HepG2 (cell line): Measurements from ENCODE around the gene LRRC51. TPM values are rescaled to one million over a fixed set of nuclear protein-coding genes. Genes with fewer than 3 reads are reported as not detected.

Experiments used
- ATF7 ChIP-seq, 2 experiments: fragments of 450-650 bp in 1 of 2; sonication (generic) in 1 of 2; formaldehyde crosslinking in 1 of 2; IDR thresholded peaks; 2 replicates each; pipeline versions ENCODE4 v1.4.0 to v1.6.1; 2016 to 2020; ENCODE audit warnings: antibody characterized with exemption in 1 of 2, mild to moderate bottlenecking in 1 of 2, missing genetic modification reagents in 1 of 2
- DRAP1 ChIP-seq: IDR thresholded peaks from 2 replicates; pipeline ENCODE4 v1.6.1; 2016; ENCODE audit warnings: missing genetic modification reagents, missing compliant biosample characterization
- ELF3 ChIP-seq: IDR thresholded peaks from 2 replicates; pipeline ENCODE4 v1.6.1; 2016; ENCODE audit warnings: missing genetic modification reagents, missing compliant biosample characterization
- FOXP1 ChIP-seq, 2 experiments: fragments of 450-650 bp in 1 of 2; IDR thresholded peaks; 2 replicates each; pipeline ENCODE4 v1.6.1; 2017 to 2018; ENCODE audit warnings: antibody characterized with exemption in 1 of 2
- HNF1B ChIP-seq: sonication (generic); formaldehyde crosslinking; IDR thresholded peaks from 2 replicates; pipeline ENCODE4 v1.5.1; 2020; ENCODE audit warnings: mild to moderate bottlenecking, moderate library complexity, missing genetic modification reagents
- JUNB ChIP-seq: sonication (generic); formaldehyde crosslinking; IDR thresholded peaks from 2 replicates; pipeline ENCODE4 v1.8.0; 2022; ENCODE audit warnings: missing genetic modification reagents, mild to moderate bottlenecking, borderline replicate concordance
- NR0B2 ChIP-seq: sonication (generic); formaldehyde crosslinking; IDR thresholded peaks from 2 replicates; pipeline ENCODE4 v1.4.0; 2020; ENCODE audit warnings: mild to moderate bottlenecking, missing genetic modification reagents
- TBX2 ChIP-seq: sonication (generic); formaldehyde crosslinking; IDR thresholded peaks from 2 replicates; pipeline ENCODE4 v1.5.0; 2020; ENCODE audit warnings: missing genetic modification reagents, mild to moderate bottlenecking, borderline replicate concordance
- TOPORS ChIP-seq: sonication (generic); formaldehyde crosslinking; IDR thresholded peaks from 2 replicates; pipeline ENCODE4 v1.8.0; 2023; ENCODE audit warnings: mild to moderate bottlenecking, missing genetic modification reagents
- ZBTB14 ChIP-seq: sonication (generic); formaldehyde crosslinking; IDR thresholded peaks from 2 replicates; pipeline ENCODE4 v1.4.0; 2020; ENCODE audit warnings: missing genetic modification reagents
- ZNF281 ChIP-seq: sonication (generic); formaldehyde crosslinking; IDR thresholded peaks from 2 replicates; pipeline ENCODE4 v1.4.0; 2020; ENCODE audit warnings: missing genetic modification reagents, borderline replicate concordance
- ZNF691 ChIP-seq: sonication (generic); formaldehyde crosslinking; IDR thresholded peaks from 2 replicates; pipeline ENCODE4 v1.4.0; 2020; ENCODE audit warnings: missing genetic modification reagents, low read depth, mild to moderate bottlenecking, borderline replicate concordance
- polyA plus RNA-seq, 8 experiments: library from polyadenylated mRNA; depleted of rRNA in 3 of 8; stranded (reverse) in 7 of 8; unstranded in 1 of 8; fragments of >200 nt; fragmentation: Illumina TruSeq in 4 of 8; extraction: Trizol in 4 of 8; gene quantifications; 2 replicates each; pipeline versions ENCODE4 v1.2.1 to v1.2.3, GENCODE V29; 2011 to 2016; ENCODE audit warnings: low read depth in 4 of 8, missing spikeins in 1 of 8, mixed read lengths in 1 of 8; ENCODE audit not compliant: insufficient read depth in 1 of 8
- total RNA-seq, 5 experiments: library from RNA; depleted of rRNA; stranded (reverse); fragments of >200 nt; fragmentation: Illumina TruSeq; extraction: Trizol; gene quantifications; 2 replicates each; pipeline ENCODE4 v1.2.3, GENCODE V29; 2016; ENCODE audit warnings: low read depth in 1 of 5

The LRRC51 gene
- total and polyA plus RNA-seq, 2 of the 13 experiments (the other 11 are each of a cell fraction or from before 2014, with no cell fraction given), result 5.3 to 6.0 TPM

GRCh38 chr11:72091292-72091691 is 10.6 kb downstream of the LRRC51 start (continued):
- no peak for TF ChIP-seq DRAP1 (CRISPR knock-in tag)
- TF ChIP-seq JUNB (CRISPR knock-in tag), result no peak
- peak; percentile 19; the same call in 1 of the 2 replicates for TF ChIP-seq TBX2 (CRISPR knock-in tag)
- TF ChIP-seq TOPORS (CRISPR knock-in tag), result no peak
- no peak for TF ChIP-seq FOXP1 (IDR thresholded peaks at IDR 0.05)
- no peak for TF ChIP-seq FOXP1 (CRISPR knock-in tag; IDR thresholded peaks at IDR 0.05)
- no peak for TF ChIP-seq NR0B2 (CRISPR knock-in tag)
- TF ChIP-seq ATF7 (IDR thresholded peaks at IDR 0.05), result no peak
- no peak for TF ChIP-seq ATF7 (CRISPR knock-in tag; IDR thresholded peaks at IDR 0.05)
- 0 out of 2 replicates have a peak, but pooled peaks have one; percentile 9 for TF ChIP-seq ELF3 (CRISPR knock-in tag)
- TF ChIP-seq ZNF691, result 0 out of 2 replicates have a peak, but pooled peaks have one; percentile 35
- 0 out of 2 replicates have a peak, but pooled peaks have one; percentile 42 for TF ChIP-seq HNF1B (CRISPR knock-in tag)
- peak; percentile 37; the same call in 1 of the 2 replicates for TF ChIP-seq ZNF281
- TF ChIP-seq ZBTB14 (CRISPR knock-in tag), result no peak
